ENCODE measurements around the gene METTL4.

GRCh38 chr18:2547477-2548087 is 23.7 kb downstream of the METTL4 start:
- peak; percentile 80 for TF ChIP-seq CTCF (conservative IDR thresholded peaks at IDR 0.05; ENCODE audit: low read depth, low read length)
- no peak for TF ChIP-seq EZH2 (IDR thresholded peaks at IDR 0.05; ENCODE audit: low read length, unreplicated experiment)
